Colonic mucosa (tissue), 4 donors: Measurements from ENCODE around the gene HMGB2. TPM values are rescaled to one million over a fixed set of nuclear protein-coding genes. Genes with fewer than 3 reads are reported as not detected.

Experiments used
- DNase-seq: peaks from one replicate; pipeline ENCODE4 v3.0.0-alpha.2; 2020
- H3K27ac ChIP-seq: fragments of 200-600 bp; one replicate; pipeline ENCODE4 v1.8.0; 2021
- H3K27me3 ChIP-seq: fragments of 200-600 bp; one replicate; pipeline ENCODE4 v1.8.0; 2021
- H3K36me3 ChIP-seq: fragments of 200-600 bp; one replicate; pipeline ENCODE4 v1.8.0; 2021
- H3K4me1 ChIP-seq: fragments of 200-600 bp; one replicate; pipeline ENCODE4 v1.8.0; 2021; ENCODE audit warnings: mild to moderate bottlenecking
- H3K4me3 ChIP-seq: fragments of 200-600 bp; one replicate; pipeline ENCODE4 v1.8.0; 2021
- H3K9ac ChIP-seq, 2 donors: one replicate each; pipeline ENCODE4 v1.7.0; 2013; ENCODE audit warnings: control low read depth in 2 of 2, low read depth in 2 of 2, low read length in 2 of 2
- H3K9me3 ChIP-seq: fragments of 200-600 bp; one replicate; pipeline ENCODE4 v1.8.0; 2021
- CTCF ChIP-seq: fragments of 200-600 bp; IDR thresholded peaks from one replicate; pipeline ENCODE4 v1.8.0; 2022; ENCODE audit warnings: antibody characterized with exemption, mild to moderate bottlenecking
- intact Hi-C: fragments of 100-400 bp; cut with DNase I; formaldehyde crosslinking; loops from one replicate; pipeline ENCODE4 v1.14.1; 2022
- total RNA-seq, 2 donors: library from RNA; stranded (reverse); fragmentation: NEBNext Ultra II Directional in 1 of 2; extraction: Animal tissue kit (Norgen Biotek cat#: 25700) in 1 of 2; gene quantifications; one replicate each; pipeline ENCODE4 v1.2.1, GENCODE V29; 2021
- donor health status: healthy.
- donor health status: DM: no; HTN: no; CAD: no.
- donor health status: DM: no; HTN: no; CAD: no.

Gene HMGB2
- total RNA-seq, 2 donors from 2014 or later: 94.3 to 246 TPM

GRCh38 chr4:173374588-173374987 is 40.4 kb upstream of the HMGB2 start:
- intact Hi-C loops: loop anchor here (5.0 kb wide), 1 partner anchor 42 kb away; the partner anchor contains the start of gene HMGB2
- DNase-seq: no peak
- Histone ChIP-seq H3K9me3 (no peaks in the 10 kb centered on the region), H3K4me3 (no peak overlapping the region), H3K4me1 (no peaks in the 10 kb centered on the region), H3K27me3 (no peaks in the 10 kb centered on the region), H3K27ac (no peak overlapping the region), H3K9ac (no peak overlapping the region), H3K36me3 (no peaks in the 10 kb centered on the region)
- TF ChIP-seq CTCF: no peak

- intact Hi-C loops: loop anchor here (5.0 kb wide), 1 partner anchor 39 kb away; the partner anchor contains the start of gene HMGB2
- H3K27ac ChIP-seq: peak overlapping the region; percentile 98
- H3K4me3 ChIP-seq: peak overlapping the region; percentile 79
- H3K9me3 ChIP-seq: no peaks in the 10 kb centered on the region
- DNase-seq: peak; percentile 75
- peak overlapping the region; percentile 82 to 88 for H3K9ac ChIP-seq
- H3K27me3 ChIP-seq: no peaks in the 10 kb centered on the region
- no peak for TF ChIP-seq CTCF
- no peaks in the 10 kb centered on the region for H3K4me1 ChIP-seq
- no peaks in the 10 kb centered on the region for H3K36me3 ChIP-seq
These were observed 37.4 kb upstream of the HMGB2 start for GRCh38 chr4:173371292-173372192.

GRCh38 chr4:173370477-173371291 is 36.5 kb upstream of the HMGB2 start, which contains the start of gene SAP30:
Gene SAP30, plus strand, starts transcription at chr4:173370954. Its CDS starts 229 bp downstream, at chr4:173371183.
- no peaks in the 10 kb centered on the region for H3K36me3 ChIP-seq
- peak within 1 kb of the TSS; percentile 98 for H3K27ac ChIP-seq
- peak within 1 kb of the TSS; percentile 87 to 90 for H3K9ac ChIP-seq
- intact Hi-C loops: loop anchor here (5.0 kb wide), 1 partner anchor 38 kb away; the partner anchor contains the start of gene HMGB2
- no peaks in the 10 kb centered on the region for H3K27me3 ChIP-seq
- peak; percentile 98 for DNase-seq
- no peak for TF ChIP-seq CTCF
- no peaks in the 10 kb centered on the region for H3K4me1 ChIP-seq
- no peaks in the 10 kb centered on the region for H3K9me3 ChIP-seq
- H3K4me3 ChIP-seq: peak within 1 kb of the TSS; percentile 79

- no peaks in the 10 kb centered on the region for H3K9me3 ChIP-seq
- no peak for DNase-seq
These were observed 35.9 kb upstream of the HMGB2 start for GRCh38 chr4:173370130-173370476.

More at GRCh38 chr4:173370130-173370476, 35.9 kb upstream of the HMGB2 start:
- Histone ChIP-seq H3K4me3 (peak overlapping the region; percentile 79), H3K27ac (peak overlapping the region; percentile 98), H3K9ac (peak overlapping the region; percentile 87 to 90), H3K4me1 (no peaks in the 10 kb centered on the region), H3K36me3 (no peaks in the 10 kb centered on the region), H3K27me3 (no peaks in the 10 kb centered on the region)
- no peak for TF ChIP-seq CTCF
- intact Hi-C loops: loop anchor here (5.0 kb wide), 1 partner anchor 38 kb away; the partner anchor contains the start of gene HMGB2
